ENCODE data around the gene ERC2.

Gene ERC2

GRCh38 chr3:56113908-56114307, 354.4 kb downstream of the ERC2 start:
- Histone ChIP-seq H3K27ac (ENCODE audit: extremely low read depth, low read depth, low read length) (no peak overlapping the region), H3K36me3 (ENCODE audit: control insufficient read depth in 2 of 2, insufficient read depth in 1 of 2, low read length in 2 of 2) (no peaks in the 10 kb centered on the region), H3K4me3 (ENCODE audit: low read depth, low read length) (no peak overlapping the region), H3K4me1 (ENCODE audit: control insufficient read depth, insufficient read depth, low read length) (no peaks in the 10 kb centered on the region), H3K9me3 (ENCODE audit: control insufficient read depth, insufficient read depth, low read depth, low read length) (no peaks in the 10 kb centered on the region)
- TF ChIP-seq ZNF513 (tag by site-specific recombination; IDR thresholded peaks at IDR 0.05) (no peak), ZNF19 (tag by site-specific recombination; IDR thresholded peaks at IDR 0.05; ENCODE audit: low read depth) (no peak), ZNF140 (tag by site-specific recombination; IDR thresholded peaks at IDR 0.05) (no peak), GLI4 (tag by site-specific recombination; IDR thresholded peaks at IDR 0.05) (no peak), ZBTB1 (tag by site-specific recombination; IDR thresholded peaks at IDR 0.05) (no peak), GLIS1 (tag by site-specific recombination; IDR thresholded peaks at IDR 0.05) (no peak), PBX3 (CRISPR knock-in tag; IDR thresholded peaks at IDR 0.05) (no peak), ZNF23 (tag by site-specific recombination; IDR thresholded peaks at IDR 0.05; ENCODE audit: borderline replicate concordance) (no peak), ZBTB26 (tag by site-specific recombination; optimal IDR thresholded peaks at IDR 0.05) (no peak), ELK4 (IDR thresholded peaks at IDR 0.05; ENCODE audit: borderline replicate concordance, low read depth, low read length) (no peak), ZEB2 (tag by site-specific recombination; IDR thresholded peaks at IDR 0.05) (no peak), IKZF3 (tag by site-specific recombination; IDR thresholded peaks at IDR 0.05) (no peak), ZNF548 (tag by site-specific recombination; IDR thresholded peaks at IDR 0.05) (no peak), ZFP3 (tag by site-specific recombination; IDR thresholded peaks at IDR 0.05; ENCODE audit: low read depth) (no peak), ZNF600 (tag by site-specific recombination; IDR thresholded peaks at IDR 0.05) (no peak), ZBTB10 (tag by site-specific recombination; IDR thresholded peaks at IDR 0.05) (no peak), ZNF280D (tag by site-specific recombination; IDR thresholded peaks at IDR 0.05) (no peak), ZSCAN4 (tag by site-specific recombination; IDR thresholded peaks at IDR 0.05) (no peak)
- TF ChIP-seq, protein P1, sequence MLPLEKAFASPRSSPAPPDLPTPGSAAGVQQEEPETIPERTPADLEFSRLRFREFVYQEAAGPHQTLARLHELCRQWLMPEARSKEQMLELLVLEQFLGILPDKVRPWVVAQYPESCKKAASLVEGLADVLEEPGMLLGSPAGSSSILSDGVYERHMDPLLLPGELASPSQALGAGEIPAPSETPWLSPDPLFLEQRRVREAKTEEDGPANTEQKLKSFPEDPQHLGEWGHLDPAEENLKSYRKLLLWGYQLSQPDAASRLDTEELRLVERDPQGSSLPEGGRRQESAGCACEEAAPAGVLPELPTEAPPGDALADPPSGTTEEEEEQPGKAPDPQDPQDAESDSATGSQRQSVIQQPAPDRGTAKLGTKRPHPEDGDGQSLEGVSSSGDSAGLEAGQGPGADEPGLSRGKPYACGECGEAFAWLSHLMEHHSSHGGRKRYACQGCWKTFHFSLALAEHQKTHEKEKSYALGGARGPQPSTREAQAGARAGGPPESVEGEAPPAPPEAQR (tag by site-specific recombination; IDR thresholded peaks at IDR 0.05), result no peak
- ChIA-PET POLR2A (no interaction called here), CTCF (no interaction called here)

Data from HEK293 (cell line).